Epithelial cell of esophagus (primary cell): ENCODE data around the gene RGS12.

ENCODE experiments used
- DNase-seq: peaks from one replicate; pipeline ENCODE4 v3.0.0; 2010; ENCODE audit warnings: low read depth
- H3K4me3 ChIP-seq: 2 replicates; pipeline ENCODE4 v1.5.1; 2011; ENCODE audit warnings: mild to moderate bottlenecking, low read length, control low read depth
- CTCF ChIP-seq: IDR thresholded peaks from 2 replicates; pipeline ENCODE4 v1.5.1; 2011; ENCODE audit warnings: low read depth, mild to moderate bottlenecking, low read length, control low read depth, inconsistent platforms; ENCODE audit not compliant: insufficient read depth; ENCODE audit errors: missing control alignments

The RGS12 gene

DNA sequence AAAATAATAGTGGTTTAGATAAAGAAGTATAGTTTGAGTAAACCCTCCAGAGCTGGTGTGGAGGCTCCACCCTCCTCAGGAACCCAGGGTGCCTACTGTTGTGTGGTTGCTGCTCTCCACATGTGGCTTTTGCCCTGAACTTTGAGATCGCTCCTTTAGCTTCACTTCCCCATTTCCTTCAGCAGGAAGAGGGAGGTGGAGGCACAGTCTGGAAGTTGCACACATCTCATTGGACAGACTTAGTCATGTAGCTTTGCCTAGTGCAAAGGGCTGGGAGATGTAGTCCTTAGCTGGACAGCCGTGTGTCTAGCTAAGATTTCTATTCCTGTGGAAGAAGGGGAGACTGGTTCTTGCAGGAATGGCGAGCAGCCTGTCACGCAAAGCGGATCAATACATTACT lies 37.9 kb downstream of the RGS12 start:
- no peak for TF ChIP-seq CTCF
- H3K4me3 ChIP-seq: no peak overlapping the region
- no peak for DNase-seq

DNA sequence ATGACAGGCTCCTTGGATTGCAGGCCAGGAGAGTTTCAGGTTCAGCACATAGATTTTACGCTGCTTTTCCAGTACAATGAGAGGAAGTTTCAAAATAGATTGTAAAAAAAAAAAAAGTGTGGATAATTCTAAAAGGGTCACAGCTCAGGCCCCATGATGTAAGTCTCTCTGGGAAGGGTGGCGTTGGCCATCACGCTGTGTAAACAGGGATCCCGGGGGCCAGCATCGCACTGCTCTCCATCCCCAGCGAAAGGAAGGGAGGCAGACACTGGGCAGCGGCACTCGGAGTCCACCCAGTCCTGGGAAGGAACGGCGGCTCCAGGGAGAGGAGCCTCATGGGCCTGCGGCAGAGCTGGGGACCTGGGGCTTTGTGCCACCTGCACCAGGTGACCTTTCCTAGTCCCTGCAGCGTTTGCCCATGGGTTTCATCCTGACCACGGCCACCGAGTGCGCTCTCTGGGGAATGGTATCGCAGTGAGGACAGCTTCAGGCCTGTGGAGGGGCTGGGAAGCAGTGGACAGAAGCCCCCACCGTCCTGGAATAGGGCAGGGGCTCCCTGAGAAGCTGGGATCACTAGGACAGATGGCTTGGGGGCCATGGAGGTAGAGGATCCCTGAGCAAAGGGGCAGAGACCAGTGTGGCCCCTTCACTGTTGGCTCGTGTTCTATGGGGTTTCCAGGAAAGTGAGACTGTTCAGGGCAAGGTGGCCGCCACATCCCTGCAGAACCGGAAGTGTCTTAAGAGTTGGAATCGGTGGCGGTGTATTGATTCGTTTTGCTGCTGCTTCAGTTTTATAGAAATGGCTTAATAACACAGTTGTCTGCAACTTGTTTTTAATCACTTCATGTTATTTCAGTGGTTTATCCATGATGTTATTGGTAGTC lies 38.9 kb downstream of the RGS12 start:
- TF ChIP-seq CTCF: no peak
- no peak overlapping the region for H3K4me3 ChIP-seq
- DNase-seq: no peak

GRCh38 chr4:3332498-3332897 lies 39.7 kb downstream of the RGS12 start:
- no peak overlapping the region for H3K4me3 ChIP-seq
- no peak for TF ChIP-seq CTCF
- DNase-seq: no peak

DNA sequence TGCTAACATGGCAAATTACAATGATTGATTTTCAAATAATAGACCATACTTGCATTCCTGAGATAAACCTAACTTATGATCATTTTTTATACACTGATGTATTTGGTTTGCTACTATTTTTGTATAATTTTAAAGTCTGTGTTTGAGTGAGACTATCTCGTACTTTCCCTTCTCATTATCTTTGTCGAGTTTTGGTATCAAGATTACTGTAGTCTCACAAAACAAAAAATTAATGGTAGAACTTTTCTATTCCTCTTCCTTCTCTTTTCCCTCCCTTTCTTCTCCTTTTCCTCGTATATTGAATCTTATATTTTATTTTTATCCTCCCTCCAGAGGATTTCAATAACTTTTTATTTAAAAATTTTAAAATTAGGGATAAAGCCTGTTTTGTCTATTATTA lies 41.5 kb downstream of the RGS12 start:
- no peak overlapping the region for H3K4me3 ChIP-seq
- no peak for DNase-seq
- TF ChIP-seq CTCF: no peak

DNA sequence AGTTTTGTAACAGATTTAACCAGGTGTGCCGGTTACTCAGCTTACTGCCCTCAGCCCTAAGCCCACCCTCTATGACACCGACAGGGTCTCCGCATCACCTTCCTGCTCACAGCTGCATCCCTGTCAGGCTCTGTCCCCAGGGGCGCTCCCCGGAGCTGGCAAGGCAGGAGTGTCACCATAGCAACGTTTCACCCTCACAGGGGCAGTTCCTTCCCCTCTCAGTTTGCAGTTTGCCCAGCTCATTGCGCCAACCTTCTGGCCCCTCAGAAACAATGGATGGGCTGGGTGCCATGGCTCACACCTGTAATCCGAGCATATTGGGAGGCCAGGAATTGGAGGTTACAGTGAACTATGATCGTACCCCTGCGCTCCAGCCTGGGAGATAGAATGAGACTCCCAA lies 42.6 kb downstream of the RGS12 start:
- DNase-seq: no peak
- H3K4me3 ChIP-seq: no peak overlapping the region
- TF ChIP-seq CTCF: no peak

- no peak for DNase-seq
- TF ChIP-seq CTCF: no peak
Observed at GRCh38 chr4:3335982-3336381, 43.2 kb downstream of the RGS12 start.

More at GRCh38 chr4:3335982-3336381, 43.2 kb downstream of the RGS12 start:
- H3K4me3 ChIP-seq: no peak overlapping the region
